ENCODE results near the gene PIK3R2. TPM values are rescaled to one million over a fixed set of nuclear protein-coding genes. Genes with fewer than 3 reads are reported as not detected.

PIK3R2 gene
- total and polyA plus RNA-seq, 2 of the 8 experiments (the other 6 are each of a cell fraction or from before 2014, with no cell fraction given), result 21.7 to 57.1 TPM

GRCh38 chr19:18120127-18120526 is 32.8 kb upstream of the PIK3R2 start:
- H3K4me3 ChIP-seq (ENCODE audit: extremely low read depth in 1 of 4, insufficient read depth in 2 of 4, low read depth in 3 of 4, low read length in 4 of 4), result no peak overlapping the region

More at GRCh38 chr19:18120127-18120526, 32.8 kb upstream of the PIK3R2 start:
- Histone ChIP-seq H3K4me2 (ENCODE audit: insufficient read depth in 1 of 2, low read depth in 2 of 2, low read length in 2 of 2) (no peak overlapping the region), H3K23me2 (ENCODE audit: low read depth, low read length) (peaks cover 7% of the 10 kb centered on the region), H2BK20ac (ENCODE audit: low read length) (no peak overlapping the region), H3K27ac (ENCODE audit: low read depth, low read length) (no peak overlapping the region), H3K18ac (ENCODE audit: extremely low read depth, low read length) (no peak overlapping the region), H3K4me1 (replicated peaks in 1 of 4; ENCODE audit: control insufficient read depth in 3 of 4, insufficient read depth in 4 of 4, low read length in 3 of 4) (peaks cover 3 to 21% (median 8%) of the 10 kb centered on the region in 4 experiments), H3K56ac (replicated peaks; ENCODE audit: insufficient read length, low read depth, low read length) (no peak overlapping the region), H2BK120ac (replicated peaks; ENCODE audit: low read depth, low read length) (no peak overlapping the region), H3K79me1 (ENCODE audit: low read depth, low read length) (peaks cover 7% of the 10 kb centered on the region; the same call in 1 of the 2 replicates), H4K20me1 (replicated peaks in 1 of 2; ENCODE audit: control insufficient read depth in 1 of 2, insufficient read depth in 2 of 2, low read length in 2 of 2) (peaks cover 0 to 10% of the 10 kb centered on the region in 2 experiments), H3K9me3 (ENCODE audit: insufficient read depth in 2 of 2, low read depth in 1 of 2, low read length in 1 of 2) (no peaks in the 10 kb centered on the region), H4K91ac (replicated peaks; ENCODE audit: insufficient read length, low read length) (no peak overlapping the region), H3K4ac (replicated peaks; ENCODE audit: insufficient read length, low read depth, low read length) (no peak overlapping the region), H2BK5ac (ENCODE audit: low read depth, low read length) (no peak overlapping the region), H3K9ac (replicated peaks in 1 of 4; ENCODE audit: extremely low read depth in 1 of 4, low read depth in 3 of 4, low read length in 3 of 4) (no peak overlapping the region; a peak in 1 of 7 replicates), H2AK5ac (ENCODE audit: low read depth, low read length) (no peak overlapping the region), H2BK15ac (ENCODE audit: low read length) (no peak overlapping the region), H3K27me3 (replicated peaks in 1 of 4; ENCODE audit: control insufficient read depth in 3 of 4, extremely low read depth in 1 of 4, insufficient read depth in 3 of 4, low read length in 3 of 4) (peaks cover 0 to 3% (median 1%) of the 10 kb centered on the region in 4 experiments; a peak in 1 of 7 replicates), H2BK12ac (ENCODE audit: low read depth, low read length) (no peak overlapping the region), H4K5ac (ENCODE audit: insufficient read length, low read depth, low read length) (no peak overlapping the region), H3K23ac (ENCODE audit: insufficient read length) (no peak overlapping the region), H3K14ac (ENCODE audit: insufficient read length) (no peak overlapping the region), H3K36me3 (ENCODE audit: control insufficient read depth in 2 of 4, insufficient read depth in 4 of 4, low read length in 3 of 4) (peaks cover 2 to 10% (median 5%) of the 10 kb centered on the region in 4 experiments; a peak in 5 of 8 replicates), H2AFZ (ENCODE audit: low read length) (no peak overlapping the region), H4K8ac (ENCODE audit: extremely low read depth, insufficient read depth, low read length) (no peak overlapping the region), H3K79me2 (ENCODE audit: control insufficient read depth in 1 of 2, insufficient read depth in 2 of 2, low read length in 2 of 2) (peaks cover 0 to 5% of the 10 kb centered on the region in 2 experiments; a peak in 1 of 4 replicates)
- no peak for DNase-seq (ENCODE audit: low read depth in 1 of 2, low spot score in 2 of 2)
- no peak for FAIRE-seq
- POLR2A ChIA-PET (ENCODE audit: partially characterized antibody), result interaction anchor here (0.7 to 1.8 kb wide), 5 partner anchors 10 to 161 kb away, joined by 3 to 6 read pairs (median 4); partner anchors contain the start of gene JUND
- CTCF ChIA-PET (ENCODE audit: partially characterized antibody), result interaction anchor here (0.6 to 2.5 kb wide), 3 partner anchors 32 to 801 kb away, joined by 3 to 9 read pairs (median 7); partner anchors contain the start of gene PIK3R2
- TF ChIP-seq HDAC6 (IDR thresholded peaks at IDR 0.05; ENCODE audit: low read depth, low read length) (no peak), TEAD4 (IDR thresholded peaks at IDR 0.05; ENCODE audit: low read depth, low read length) (no peak)
- WGBS, 2 experiments (ENCODE audit: extremely low coverage in 1 of 2, insufficient coverage in 1 of 2, insufficient read length in 1 of 2, insufficient replicate concordance in 2 of 2, low coverage in 1 of 2, low lambda C conversion rate in 2 of 2, missing lambda C conversion rate in 1 of 2), result 50% methylated on average over 1 of the region's 1 CpG; no CpG with 5 or more reads in 1 of the 2 experiments
